Measurements from ENCODE around the gene TEF. TPM values are rescaled to one million over a fixed set of nuclear protein-coding genes. Genes with fewer than 3 reads are reported as not detected.

The TEF gene
- total RNA-seq, 1 experiment from 2014 or later: 12.0 TPM

DNA sequence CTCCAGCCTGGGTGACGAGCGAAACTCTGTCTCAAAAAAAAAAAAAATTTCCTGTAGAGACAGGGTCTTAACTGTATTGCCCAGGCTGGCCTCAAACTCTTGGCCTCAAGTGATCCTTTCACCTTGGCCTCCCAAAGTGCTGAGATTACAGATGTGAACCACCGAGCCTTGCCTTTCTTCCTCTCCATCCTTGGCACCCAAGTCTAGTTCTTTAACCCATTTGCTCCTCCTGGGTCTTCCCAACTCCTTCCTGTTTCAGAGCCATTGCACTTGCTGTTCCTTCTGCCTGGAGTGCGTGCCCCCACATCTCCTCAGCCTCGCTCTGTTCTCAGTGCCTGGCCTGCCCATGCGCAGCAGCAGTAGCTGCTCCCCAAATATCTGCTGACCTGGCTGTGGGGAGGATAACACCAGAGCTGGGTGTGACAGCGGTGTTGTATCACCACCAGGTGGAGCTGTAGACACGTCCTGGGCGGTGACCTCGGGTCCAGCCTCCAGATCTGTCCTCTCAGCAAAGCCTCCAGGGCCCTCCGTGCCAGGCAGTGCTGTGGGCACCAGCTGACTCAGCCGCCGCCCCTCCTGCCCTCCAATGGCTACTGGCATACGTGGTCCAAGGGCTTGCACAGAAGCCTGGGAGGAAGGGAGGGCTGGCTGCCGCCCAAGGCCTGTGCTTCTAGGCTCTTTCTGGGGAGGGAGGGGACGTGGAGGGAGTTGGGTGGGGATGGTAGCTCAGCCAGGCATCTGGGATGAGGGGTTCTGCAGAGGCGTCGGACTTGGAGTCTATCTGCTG lies 22.0 kb downstream of the TEF start:
- Mint-ChIP-seq H3K4me1 (peaks cover 2% of the 10 kb centered on the region; the same call in 1 of the 2 replicates), H3K27ac (peak overlapping the region; percentile 63; the same call in 1 of the 2 replicates), H3K9me3 (no peaks in the 10 kb centered on the region), H3K27me3 (ENCODE audit: low read depth) (no peaks in the 10 kb centered on the region), H3K4me3 (no peak overlapping the region), H3K36me3 (no peaks in the 10 kb centered on the region)
- ATAC-seq: peak; percentile 97
- TF ChIP-seq CTCF (IDR thresholded peaks at IDR 0.05) (peak; percentile 85), MAX (CRISPR knock-in tag; IDR thresholded peaks at IDR 0.05) (peak; percentile 49; the same call in 1 of the 2 replicates), TEAD1 (CRISPR knock-in tag; IDR thresholded peaks at IDR 0.05) (peak; percentile 64; the same call in 1 of the 2 replicates), TEAD4 (CRISPR knock-in tag; IDR thresholded peaks at IDR 0.05) (peak; percentile 48; the same call in 1 of the 2 replicates), AFF4 (CRISPR knock-in tag; IDR thresholded peaks at IDR 0.05; ENCODE audit: borderline replicate concordance) (no peak)
- TF ChIP-seq, protein P1, sequence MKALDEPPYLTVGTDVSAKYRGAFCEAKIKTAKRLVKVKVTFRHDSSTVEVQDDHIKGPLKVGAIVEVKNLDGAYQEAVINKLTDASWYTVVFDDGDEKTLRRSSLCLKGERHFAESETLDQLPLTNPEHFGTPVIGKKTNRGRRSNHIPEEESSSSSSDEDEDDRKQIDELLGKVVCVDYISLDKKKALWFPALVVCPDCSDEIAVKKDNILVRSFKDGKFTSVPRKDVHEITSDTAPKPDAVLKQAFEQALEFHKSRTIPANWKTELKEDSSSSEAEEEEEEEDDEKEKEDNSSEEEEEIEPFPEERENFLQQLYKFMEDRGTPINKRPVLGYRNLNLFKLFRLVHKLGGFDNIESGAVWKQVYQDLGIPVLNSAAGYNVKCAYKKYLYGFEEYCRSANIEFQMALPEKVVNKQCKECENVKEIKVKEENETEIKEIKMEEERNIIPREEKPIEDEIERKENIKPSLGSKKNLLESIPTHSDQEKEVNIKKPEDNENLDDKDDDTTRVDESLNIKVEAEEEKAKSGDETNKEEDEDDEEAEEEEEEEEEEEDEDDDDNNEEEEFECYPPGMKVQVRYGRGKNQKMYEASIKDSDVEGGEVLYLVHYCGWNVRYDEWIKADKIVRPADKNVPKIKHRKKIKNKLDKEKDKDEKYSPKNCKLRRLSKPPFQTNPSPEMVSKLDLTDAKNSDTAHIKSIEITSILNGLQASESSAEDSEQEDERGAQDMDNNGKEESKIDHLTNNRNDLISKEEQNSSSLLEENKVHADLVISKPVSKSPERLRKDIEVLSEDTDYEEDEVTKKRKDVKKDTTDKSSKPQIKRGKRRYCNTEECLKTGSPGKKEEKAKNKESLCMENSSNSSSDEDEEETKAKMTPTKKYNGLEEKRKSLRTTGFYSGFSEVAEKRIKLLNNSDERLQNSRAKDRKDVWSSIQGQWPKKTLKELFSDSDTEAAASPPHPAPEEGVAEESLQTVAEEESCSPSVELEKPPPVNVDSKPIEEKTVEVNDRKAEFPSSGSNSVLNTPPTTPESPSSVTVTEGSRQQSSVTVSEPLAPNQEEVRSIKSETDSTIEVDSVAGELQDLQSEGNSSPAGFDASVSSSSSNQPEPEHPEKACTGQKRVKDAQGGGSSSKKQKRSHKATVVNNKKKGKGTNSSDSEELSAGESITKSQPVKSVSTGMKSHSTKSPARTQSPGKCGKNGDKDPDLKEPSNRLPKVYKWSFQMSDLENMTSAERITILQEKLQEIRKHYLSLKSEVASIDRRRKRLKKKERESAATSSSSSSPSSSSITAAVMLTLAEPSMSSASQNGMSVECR (CRISPR knock-in tag; IDR thresholded peaks at IDR 0.05; ENCODE audit: borderline replicate concordance): 0 out of 2 replicates have a peak, but pooled peaks have one; percentile 29
- peak; percentile 88 for DNase-seq (ENCODE audit: low spot score)
- CTCF ChIA-PET: interaction anchor here (0.5 to 4.6 kb wide), 57 partner anchors 10 to 546 kb away, joined by 3 to 110 read pairs (median 8); partner anchors contain the start of genes ACO2, CSDC2, DESI1 and PHF5A
- POLR2A ChIA-PET: interaction anchor here (0.6 to 2.1 kb wide), 7 partner anchors 23 to 194 kb away, joined by 3 to 10 read pairs (median 3); partner anchors contain the start of genes PHF5A, TEF and TOB2

DNA sequence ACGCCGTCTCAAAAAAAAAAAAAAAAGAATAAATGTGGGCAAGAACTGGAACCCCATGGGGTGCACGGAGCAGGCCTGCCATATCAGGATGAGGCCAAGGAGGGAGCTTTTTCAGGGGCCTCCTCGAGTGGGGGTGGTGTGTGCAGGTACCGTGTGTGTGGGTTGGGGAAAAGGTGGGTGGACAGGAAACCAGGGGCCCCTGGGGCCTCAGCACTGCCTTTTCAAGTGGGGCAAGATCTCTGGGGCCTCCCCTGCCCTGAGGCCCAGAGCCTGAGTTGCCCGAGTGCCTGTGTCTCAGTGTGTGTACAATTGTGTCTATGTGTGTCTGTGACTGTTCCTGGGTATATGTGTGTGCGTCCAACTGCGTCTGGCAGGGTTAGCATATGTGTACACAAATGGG lies 23.8 kb downstream of the TEF start:
- ATAC-seq (no peak), DNase-seq (ENCODE audit: low spot score) (no peak)
- H3K27me3 Mint-ChIP-seq (ENCODE audit: low read depth): no peaks in the 10 kb centered on the region
- peaks cover 2% of the 10 kb centered on the region; the same call in 1 of the 2 replicates for H3K4me1 Mint-ChIP-seq
- ChIA-PET CTCF (interaction anchor here (0.8 to 4.6 kb wide), 2 partner anchors 59 to 112 kb away, joined by 3 to 110 read pairs; no protein-coding TSS in a partner anchor), POLR2A (no interaction called here)
- no peaks in the 10 kb centered on the region for H3K9me3 Mint-ChIP-seq
- H3K36me3 Mint-ChIP-seq: no peaks in the 10 kb centered on the region
- no peak overlapping the region for H3K27ac Mint-ChIP-seq
- H3K4me3 Mint-ChIP-seq: no peak overlapping the region
- TF ChIP-seq EMX1 (CRISPR knock-in tag; IDR thresholded peaks at IDR 0.05) (no peak), E2F5 (CRISPR knock-in tag; IDR thresholded peaks at IDR 0.05) (no peak), FOXK1 (CRISPR knock-in tag; IDR thresholded peaks at IDR 0.05) (no peak), ZNF263 (CRISPR knock-in tag; IDR thresholded peaks at IDR 0.05; ENCODE audit: low read depth) (no peak), ZNF671 (CRISPR knock-in tag; IDR thresholded peaks at IDR 0.05) (no peak), SP1 (CRISPR knock-in tag; conservative IDR thresholded peaks at IDR 0.05) (no peak), ZNF219 (CRISPR knock-in tag; IDR thresholded peaks at IDR 0.05; ENCODE audit: borderline replicate concordance) (no peak), TCF7 (CRISPR knock-in tag; IDR thresholded peaks at IDR 0.05; ENCODE audit: low read depth) (no peak), NFYB (CRISPR knock-in tag; conservative IDR thresholded peaks at IDR 0.05; ENCODE audit: low read depth) (no peak), SMAD3 (CRISPR knock-in tag; IDR thresholded peaks at IDR 0.05; ENCODE audit: borderline replicate concordance) (no peak)
- TF ChIP-seq, protein P2, sequence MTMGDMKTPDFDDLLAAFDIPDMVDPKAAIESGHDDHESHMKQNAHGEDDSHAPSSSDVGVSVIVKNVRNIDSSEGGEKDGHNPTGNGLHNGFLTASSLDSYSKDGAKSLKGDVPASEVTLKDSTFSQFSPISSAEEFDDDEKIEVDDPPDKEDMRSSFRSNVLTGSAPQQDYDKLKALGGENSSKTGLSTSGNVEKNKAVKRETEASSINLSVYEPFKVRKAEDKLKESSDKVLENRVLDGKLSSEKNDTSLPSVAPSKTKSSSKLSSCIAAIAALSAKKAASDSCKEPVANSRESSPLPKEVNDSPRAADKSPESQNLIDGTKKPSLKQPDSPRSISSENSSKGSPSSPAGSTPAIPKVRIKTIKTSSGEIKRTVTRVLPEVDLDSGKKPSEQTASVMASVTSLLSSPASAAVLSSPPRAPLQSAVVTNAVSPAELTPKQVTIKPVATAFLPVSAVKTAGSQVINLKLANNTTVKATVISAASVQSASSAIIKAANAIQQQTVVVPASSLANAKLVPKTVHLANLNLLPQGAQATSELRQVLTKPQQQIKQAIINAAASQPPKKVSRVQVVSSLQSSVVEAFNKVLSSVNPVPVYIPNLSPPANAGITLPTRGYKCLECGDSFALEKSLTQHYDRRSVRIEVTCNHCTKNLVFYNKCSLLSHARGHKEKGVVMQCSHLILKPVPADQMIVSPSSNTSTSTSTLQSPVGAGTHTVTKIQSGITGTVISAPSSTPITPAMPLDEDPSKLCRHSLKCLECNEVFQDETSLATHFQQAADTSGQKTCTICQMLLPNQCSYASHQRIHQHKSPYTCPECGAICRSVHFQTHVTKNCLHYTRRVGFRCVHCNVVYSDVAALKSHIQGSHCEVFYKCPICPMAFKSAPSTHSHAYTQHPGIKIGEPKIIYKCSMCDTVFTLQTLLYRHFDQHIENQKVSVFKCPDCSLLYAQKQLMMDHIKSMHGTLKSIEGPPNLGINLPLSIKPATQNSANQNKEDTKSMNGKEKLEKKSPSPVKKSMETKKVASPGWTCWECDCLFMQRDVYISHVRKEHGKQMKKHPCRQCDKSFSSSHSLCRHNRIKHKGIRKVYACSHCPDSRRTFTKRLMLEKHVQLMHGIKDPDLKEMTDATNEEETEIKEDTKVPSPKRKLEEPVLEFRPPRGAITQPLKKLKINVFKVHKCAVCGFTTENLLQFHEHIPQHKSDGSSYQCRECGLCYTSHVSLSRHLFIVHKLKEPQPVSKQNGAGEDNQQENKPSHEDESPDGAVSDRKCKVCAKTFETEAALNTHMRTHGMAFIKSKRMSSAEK (CRISPR knock-in tag; IDR thresholded peaks at IDR 0.05; ENCODE audit: borderline replicate concordance): no peak

All from WTC11 (cell line).